ENCODE results near the gene RCAN3.

Gene RCAN3

GRCh38 chr1:24503870-24504523, 1.4 kb downstream of the RCAN3 start:
- Histone ChIP-seq H3K4me2 (peak overlapping the region; percentile 80), H3K27me3 (ENCODE audit: insufficient read depth, low read depth) (no peaks in the 10 kb centered on the region), H3K9ac (peak overlapping the region; percentile 41; the same call in 1 of the 2 replicates), H3K36me3 (ENCODE audit: insufficient read depth) (no peaks in the 10 kb centered on the region), H3K4me1 (ENCODE audit: low read depth, poor library complexity, severe bottlenecking) (peaks cover 23% of the 10 kb centered on the region), H2AFZ (ENCODE audit: low read depth) (peak overlapping the region; percentile 79; the same call in 1 of the 2 replicates), H3K27ac (no peak overlapping the region), H3K4me3 (IDR thresholded peaks at IDR 0.05; ENCODE audit: insufficient read depth, low read depth, low read length) (no peak overlapping the region), H3K79me2 (ENCODE audit: insufficient read depth, low read depth) (no peaks in the 10 kb centered on the region), H4K20me1 (ENCODE audit: insufficient read depth) (no peaks in the 10 kb centered on the region)
- TF ChIP-seq CTCF (conservative IDR thresholded peaks at IDR 0.05; ENCODE audit: low read depth, low read length): no peak

- H3K4me2 ChIP-seq: no peak overlapping the region
- no peak for TF ChIP-seq CTCF (conservative IDR thresholded peaks at IDR 0.05; ENCODE audit: low read depth, low read length)
- no peaks in the 10 kb centered on the region for H3K27me3 ChIP-seq (ENCODE audit: insufficient read depth, low read depth)
- no peaks in the 10 kb centered on the region for H3K79me2 ChIP-seq (ENCODE audit: insufficient read depth, low read depth)
- H2AFZ ChIP-seq (ENCODE audit: low read depth): no peak overlapping the region
- no peaks in the 10 kb centered on the region for H4K20me1 ChIP-seq (ENCODE audit: insufficient read depth)
- no peak overlapping the region for H3K9ac ChIP-seq
- peaks cover 23% of the 10 kb centered on the region for H3K4me1 ChIP-seq (ENCODE audit: low read depth, poor library complexity, severe bottlenecking)
- no peak overlapping the region for H3K27ac ChIP-seq
- no peak overlapping the region for H3K4me3 ChIP-seq (IDR thresholded peaks at IDR 0.05; ENCODE audit: insufficient read depth, low read depth, low read length)
- no peaks in the 10 kb centered on the region for H3K36me3 ChIP-seq (ENCODE audit: insufficient read depth)
These were observed 1.9 kb downstream of the RCAN3 start for GRCh38 chr1:24504560-24504959.

GRCh38 chr1:24505816-24506215, 3.2 kb downstream of the RCAN3 start:
- H3K79me2 ChIP-seq (ENCODE audit: insufficient read depth, low read depth): no peaks in the 10 kb centered on the region
- no peak overlapping the region for H3K9ac ChIP-seq
- no peak overlapping the region for H3K27ac ChIP-seq
- H3K4me1 ChIP-seq (ENCODE audit: low read depth, poor library complexity, severe bottlenecking): peaks cover 21% of the 10 kb centered on the region
- H3K36me3 ChIP-seq (ENCODE audit: insufficient read depth): no peaks in the 10 kb centered on the region
- TF ChIP-seq CTCF (conservative IDR thresholded peaks at IDR 0.05; ENCODE audit: low read depth, low read length): no peak
- no peaks in the 10 kb centered on the region for H4K20me1 ChIP-seq (ENCODE audit: insufficient read depth)
- no peak overlapping the region for H2AFZ ChIP-seq (ENCODE audit: low read depth)
- H3K4me3 ChIP-seq (IDR thresholded peaks at IDR 0.05; ENCODE audit: insufficient read depth, low read depth, low read length): no peak overlapping the region
- H3K27me3 ChIP-seq (ENCODE audit: insufficient read depth, low read depth): no peaks in the 10 kb centered on the region
- H3K4me2 ChIP-seq: no peak overlapping the region

GRCh38 chr1:24506691-24507381, 4.2 kb downstream of the RCAN3 start:
- Histone ChIP-seq H4K20me1 (ENCODE audit: insufficient read depth) (no peaks in the 10 kb centered on the region), H3K4me3 (IDR thresholded peaks at IDR 0.05; ENCODE audit: insufficient read depth, low read depth, low read length) (no peak overlapping the region), H3K79me2 (ENCODE audit: insufficient read depth, low read depth) (no peaks in the 10 kb centered on the region), H3K9ac (no peak overlapping the region), H3K27ac (no peak overlapping the region), H3K36me3 (ENCODE audit: insufficient read depth) (no peaks in the 10 kb centered on the region), H3K27me3 (ENCODE audit: insufficient read depth, low read depth) (no peaks in the 10 kb centered on the region), H3K4me1 (ENCODE audit: low read depth, poor library complexity, severe bottlenecking) (peaks cover 11% of the 10 kb centered on the region), H2AFZ (ENCODE audit: low read depth) (no peak overlapping the region), H3K4me2 (no peak overlapping the region)
- no peak for TF ChIP-seq CTCF (conservative IDR thresholded peaks at IDR 0.05; ENCODE audit: low read depth, low read length)

Data from KMS-11 (cell line).